ENCODE data around the gene AGMO.

AGMO gene

DNA sequence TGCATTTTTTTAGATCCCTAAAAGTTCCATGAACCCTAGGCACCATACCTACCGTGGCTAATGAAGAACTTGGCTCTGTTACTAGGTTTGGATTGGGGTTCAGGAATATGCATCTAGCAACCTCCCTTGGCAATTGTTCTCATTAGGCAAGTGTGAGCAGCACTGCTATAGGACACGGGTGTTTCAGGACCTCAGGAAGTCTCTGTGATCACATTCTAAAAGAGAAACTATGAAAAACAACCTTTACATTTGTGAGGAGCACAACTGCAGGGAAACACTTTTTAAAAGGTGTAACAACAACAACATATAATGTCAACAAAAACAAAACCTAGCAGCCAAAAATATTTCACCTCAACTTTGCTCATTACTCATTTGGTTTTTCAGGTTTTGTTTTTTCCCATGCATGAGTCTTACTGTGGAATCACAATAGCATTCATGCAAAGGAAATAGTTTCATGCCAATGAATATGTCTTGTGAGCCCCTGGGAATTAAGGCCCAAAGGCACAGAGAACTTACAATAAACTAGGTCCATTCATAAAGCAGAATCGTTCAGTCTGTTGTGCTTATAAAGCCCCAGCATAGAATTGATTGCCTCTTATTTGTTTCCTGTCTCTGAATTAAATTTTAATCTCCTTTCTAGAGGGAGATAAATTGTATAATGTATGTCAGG, 403.5 kb downstream of the AGMO start:
- Histone ChIP-seq H3K27me3 (ENCODE audit: low read depth, low read length) (no peaks in the 10 kb centered on the region), H3K36me3 (replicated peaks; ENCODE audit: low read depth, low read length) (no peaks in the 10 kb centered on the region), H3K9me3 (ENCODE audit: insufficient read depth, low read length) (no peaks in the 10 kb centered on the region), H2AFZ (ENCODE audit: low read depth, low read length) (no peak overlapping the region), H3K4me2 (ENCODE audit: low read length) (no peak overlapping the region), H3K79me2 (ENCODE audit: low read length) (no peaks in the 10 kb centered on the region), H3K27ac (ENCODE audit: low read length) (no peak overlapping the region), H3K4me3 (ENCODE audit: low read length) (no peak overlapping the region), H4K20me1 (ENCODE audit: insufficient read depth, low read length) (no peaks in the 10 kb centered on the region), H3K4me1 (ENCODE audit: low read length) (no peaks in the 10 kb centered on the region), H3K9ac (ENCODE audit: low read length) (no peak overlapping the region)
- TF ChIP-seq EZH2phosphoT487 (IDR thresholded peaks at IDR 0.05; ENCODE audit: low read depth), result no peak
- TF ChIP-seq, protein P1, sequence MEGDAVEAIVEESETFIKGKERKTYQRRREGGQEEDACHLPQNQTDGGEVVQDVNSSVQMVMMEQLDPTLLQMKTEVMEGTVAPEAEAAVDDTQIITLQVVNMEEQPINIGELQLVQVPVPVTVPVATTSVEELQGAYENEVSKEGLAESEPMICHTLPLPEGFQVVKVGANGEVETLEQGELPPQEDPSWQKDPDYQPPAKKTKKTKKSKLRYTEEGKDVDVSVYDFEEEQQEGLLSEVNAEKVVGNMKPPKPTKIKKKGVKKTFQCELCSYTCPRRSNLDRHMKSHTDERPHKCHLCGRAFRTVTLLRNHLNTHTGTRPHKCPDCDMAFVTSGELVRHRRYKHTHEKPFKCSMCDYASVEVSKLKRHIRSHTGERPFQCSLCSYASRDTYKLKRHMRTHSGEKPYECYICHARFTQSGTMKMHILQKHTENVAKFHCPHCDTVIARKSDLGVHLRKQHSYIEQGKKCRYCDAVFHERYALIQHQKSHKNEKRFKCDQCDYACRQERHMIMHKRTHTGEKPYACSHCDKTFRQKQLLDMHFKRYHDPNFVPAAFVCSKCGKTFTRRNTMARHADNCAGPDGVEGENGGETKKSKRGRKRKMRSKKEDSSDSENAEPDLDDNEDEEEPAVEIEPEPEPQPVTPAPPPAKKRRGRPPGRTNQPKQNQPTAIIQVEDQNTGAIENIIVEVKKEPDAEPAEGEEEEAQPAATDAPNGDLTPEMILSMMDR (IDR thresholded peaks at IDR 0.05; ENCODE audit: low read depth, low read length), result no peak

Data from OCI-LY3 (cell line).